ENCODE measurements around the gene KLHL8. TPM values are rescaled to one million over a fixed set of nuclear protein-coding genes. Genes with fewer than 3 reads are reported as not detected.
A peak's percentile ranks its signal among the peaks of the same experiment; 100 is the strongest.

The KLHL8 gene
- total and polyA plus RNA-seq, 2 donors (not counting 1 experiment from before 2014, with no cell fraction given), result 2.3 to 14.3 TPM

DNA sequence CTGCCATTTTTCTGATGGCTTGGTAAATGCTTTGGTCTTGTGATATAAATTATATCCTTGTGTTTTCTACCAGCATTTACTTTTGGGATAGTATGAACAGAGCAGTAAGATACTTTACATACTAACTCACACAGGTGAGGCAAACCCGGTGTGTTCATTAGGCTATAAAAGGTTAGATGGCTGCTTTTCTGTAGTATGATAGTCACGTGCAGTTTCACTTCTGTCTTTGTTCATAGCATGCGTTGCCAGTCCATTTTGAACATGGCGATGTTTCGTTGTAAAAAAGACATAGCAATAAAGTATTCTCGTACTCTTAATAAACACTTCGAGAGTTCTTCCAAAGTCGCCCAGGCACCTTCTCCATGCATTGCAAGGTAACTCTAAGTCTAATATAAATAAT is 88.4 kb downstream of the KLHL8 start:
- WGBS (ENCODE audit: insufficient coverage), result no CpG with 5 or more reads among the region's 8 CpGs
- DNase-seq, result peak; percentile 12
- no peak for ATAC-seq (ENCODE audit: low read depth)
- H3K27ac Mint-ChIP-seq, result no peak overlapping the region
- no peaks in the 10 kb centered on the region for H3K27me3 ChIP-seq (replicated peaks in 1 of 4; ENCODE audit: control extremely low read depth in 1 of 4, control insufficient read depth in 3 of 4, insufficient read depth in 4 of 4, low read length in 3 of 4)
- H3K79me2 ChIP-seq (ENCODE audit: control insufficient read depth, insufficient read depth, low read length), result no peaks in the 10 kb centered on the region
- POLR2A ChIA-PET, result no interaction called here
- intact Hi-C loops (cut with micrococcal nuclease), result no loop called here
- no peak overlapping the region for H3K4me3 ChIP-seq (ENCODE audit: control extremely low read depth in 1 of 5, extremely low read depth in 1 of 5, insufficient read depth in 1 of 5, low read depth in 2 of 5, low read length in 4 of 5)
- no peak overlapping the region for H3K4me2 ChIP-seq (replicated peaks; ENCODE audit: low read depth, low read length, poor library complexity, severe bottlenecking)
- TF ChIP-seq EZH2 (IDR thresholded peaks at IDR 0.05; ENCODE audit: borderline replicate concordance, insufficient read depth, low read depth, low read length, poor library complexity, severe bottlenecking), result no peak
- TF ChIP-seq, protein P1, sequence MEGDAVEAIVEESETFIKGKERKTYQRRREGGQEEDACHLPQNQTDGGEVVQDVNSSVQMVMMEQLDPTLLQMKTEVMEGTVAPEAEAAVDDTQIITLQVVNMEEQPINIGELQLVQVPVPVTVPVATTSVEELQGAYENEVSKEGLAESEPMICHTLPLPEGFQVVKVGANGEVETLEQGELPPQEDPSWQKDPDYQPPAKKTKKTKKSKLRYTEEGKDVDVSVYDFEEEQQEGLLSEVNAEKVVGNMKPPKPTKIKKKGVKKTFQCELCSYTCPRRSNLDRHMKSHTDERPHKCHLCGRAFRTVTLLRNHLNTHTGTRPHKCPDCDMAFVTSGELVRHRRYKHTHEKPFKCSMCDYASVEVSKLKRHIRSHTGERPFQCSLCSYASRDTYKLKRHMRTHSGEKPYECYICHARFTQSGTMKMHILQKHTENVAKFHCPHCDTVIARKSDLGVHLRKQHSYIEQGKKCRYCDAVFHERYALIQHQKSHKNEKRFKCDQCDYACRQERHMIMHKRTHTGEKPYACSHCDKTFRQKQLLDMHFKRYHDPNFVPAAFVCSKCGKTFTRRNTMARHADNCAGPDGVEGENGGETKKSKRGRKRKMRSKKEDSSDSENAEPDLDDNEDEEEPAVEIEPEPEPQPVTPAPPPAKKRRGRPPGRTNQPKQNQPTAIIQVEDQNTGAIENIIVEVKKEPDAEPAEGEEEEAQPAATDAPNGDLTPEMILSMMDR (IDR thresholded peaks at IDR 0.05), result no peak
- no peak overlapping the region for H3K9ac ChIP-seq (ENCODE audit: low read length)
- H2AFZ ChIP-seq (ENCODE audit: insufficient read depth, low read depth, low read length, poor library complexity, severe bottlenecking), result no peak overlapping the region
- peaks cover 2 to 78% of the 10 kb centered on the region in 2 experiments for H3K36me3 ChIP-seq (replicated peaks in 1 of 2; ENCODE audit: control extremely low read depth in 1 of 2, control insufficient read depth in 1 of 2, extremely low read depth in 1 of 2, insufficient read depth in 2 of 2, low read length in 1 of 2)
- H3K27ac ChIP-seq (ENCODE audit: low read length in 2 of 2), result no peak overlapping the region
- H3K27me3 Mint-ChIP-seq, result no peaks in the 10 kb centered on the region
- H3K9me3 Mint-ChIP-seq (ENCODE audit: insufficient read depth), result no peaks in the 10 kb centered on the region
- H3K4me3 Mint-ChIP-seq, result no peak overlapping the region
- no peaks in the 10 kb centered on the region for H3K9me3 ChIP-seq (ENCODE audit: control extremely low read depth in 1 of 3, control insufficient read depth in 2 of 3, insufficient read depth in 1 of 3, low read length in 2 of 3)
- H3K4me1 ChIP-seq (ENCODE audit: control insufficient read depth in 2 of 2, insufficient read depth in 2 of 2, low read length in 2 of 2), result peaks cover 0 to 2% of the 10 kb centered on the region in 2 donors
- CTCF ChIA-PET, result no interaction called here
- H4K20me1 ChIP-seq (ENCODE audit: control insufficient read depth, insufficient read depth, low read length, poor library complexity, severe bottlenecking), result no peaks in the 10 kb centered on the region
- H3K4me1 Mint-ChIP-seq, result peaks cover 3% of the 10 kb centered on the region

DNA sequence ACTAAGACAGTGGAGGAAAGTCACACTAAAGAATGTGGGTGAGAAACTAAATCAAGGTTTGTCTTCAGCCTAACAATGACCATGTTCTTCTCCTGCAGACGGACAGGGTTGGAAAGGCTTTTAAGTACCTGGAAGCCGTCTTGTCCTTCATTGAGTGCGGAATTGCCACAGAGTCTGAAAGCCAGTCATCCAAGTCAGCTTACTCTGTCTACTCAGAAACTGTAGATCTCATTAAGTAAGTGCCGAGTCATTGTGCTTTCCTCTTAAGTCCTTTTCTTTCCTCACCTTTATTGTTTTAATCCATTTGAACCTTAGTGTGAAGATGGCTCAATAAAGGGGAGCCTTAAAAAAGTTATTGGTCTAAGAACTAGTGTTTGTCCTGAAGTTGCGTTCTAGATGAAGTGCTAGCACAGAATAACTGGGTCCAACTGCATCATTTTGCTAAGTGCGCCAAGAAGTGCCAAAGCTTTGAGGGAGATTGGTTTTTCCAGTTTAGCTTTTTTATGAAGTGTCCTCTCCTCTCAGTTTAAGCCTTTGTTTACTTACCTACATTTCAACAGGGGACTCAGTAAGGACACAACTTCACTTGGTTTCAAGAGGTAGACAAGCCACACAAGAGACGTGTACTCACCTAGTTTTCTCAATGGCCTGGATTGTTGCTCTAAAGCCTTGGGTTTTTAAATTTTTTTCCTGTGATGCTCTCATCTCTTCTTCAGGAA is 89.3 kb downstream of the KLHL8 start:
- 100% methylated on average over 4 of the region's 7 CpGs for WGBS (ENCODE audit: insufficient coverage)
- no peak overlapping the region for H3K27ac Mint-ChIP-seq
- H2AFZ ChIP-seq (ENCODE audit: insufficient read depth, low read depth, low read length, poor library complexity, severe bottlenecking), result no peak overlapping the region
- TF ChIP-seq, protein P1 (IDR thresholded peaks at IDR 0.05), result no peak
- no peak for TF ChIP-seq EZH2 (IDR thresholded peaks at IDR 0.05; ENCODE audit: borderline replicate concordance, insufficient read depth, low read depth, low read length, poor library complexity, severe bottlenecking)
- no peak overlapping the region for H3K4me3 Mint-ChIP-seq
- H3K4me2 ChIP-seq (replicated peaks; ENCODE audit: low read depth, low read length, poor library complexity, severe bottlenecking), result no peak overlapping the region
- no peaks in the 10 kb centered on the region for H3K27me3 Mint-ChIP-seq
- intact Hi-C loops (cut with micrococcal nuclease), result no loop called here
- peaks cover 2 to 86% of the 10 kb centered on the region in 2 experiments for H3K36me3 ChIP-seq (replicated peaks in 1 of 2; ENCODE audit: control extremely low read depth in 1 of 2, control insufficient read depth in 1 of 2, extremely low read depth in 1 of 2, insufficient read depth in 2 of 2, low read length in 1 of 2)
- POLR2A ChIA-PET, result no interaction called here
- no peak for DNase-seq
- H3K4me1 Mint-ChIP-seq, result peaks cover 3% of the 10 kb centered on the region
- no peaks in the 10 kb centered on the region for H3K79me2 ChIP-seq (ENCODE audit: control insufficient read depth, insufficient read depth, low read length)
- ATAC-seq (ENCODE audit: low read depth), result no peak
- H3K4me3 ChIP-seq (ENCODE audit: control extremely low read depth in 1 of 5, extremely low read depth in 1 of 5, insufficient read depth in 1 of 5, low read depth in 2 of 5, low read length in 4 of 5), result no peak overlapping the region
- H3K4me1 ChIP-seq (ENCODE audit: control insufficient read depth in 2 of 2, insufficient read depth in 2 of 2, low read length in 2 of 2), result peaks cover 0 to 2% of the 10 kb centered on the region in 2 donors
- H3K9me3 Mint-ChIP-seq (ENCODE audit: insufficient read depth), result no peaks in the 10 kb centered on the region
- H3K27ac ChIP-seq (ENCODE audit: low read length in 2 of 2), result no peak overlapping the region
- no peaks in the 10 kb centered on the region for H4K20me1 ChIP-seq (ENCODE audit: control insufficient read depth, insufficient read depth, low read length, poor library complexity, severe bottlenecking)
- no peaks in the 10 kb centered on the region for H3K9me3 ChIP-seq (ENCODE audit: control extremely low read depth in 1 of 3, control insufficient read depth in 2 of 3, insufficient read depth in 1 of 3, low read length in 2 of 3)
- CTCF ChIA-PET, result no interaction called here
- no peak overlapping the region for H3K9ac ChIP-seq (ENCODE audit: low read length)
- no peaks in the 10 kb centered on the region for H3K27me3 ChIP-seq (replicated peaks in 1 of 4; ENCODE audit: control extremely low read depth in 1 of 4, control insufficient read depth in 3 of 4, insufficient read depth in 4 of 4, low read length in 3 of 4)

All from B cell (primary cell).